Ovary (tissue), 3 donors: ENCODE data around the gene DHFR.

Experiments
- POLR2A ChIP-seq: fragments of 450-650 bp; IDR thresholded peaks from one replicate; pipeline ENCODE4 v1.6.1; 2017; ENCODE audit warnings: antibody characterized with exemption, mild to moderate bottlenecking, moderate library complexity
- TF ChIP-seq, protein P1 (sequence below), 3 donors: fragments of 450-650 bp in 2 of 3; fragments of 200-600 bp in 1 of 3; IDR thresholded peaks; one replicate each; pipeline versions ENCODE4 v1.5.1 to v1.8.0; 2016 to 2022; ENCODE audit warnings: antibody characterized with exemption in 3 of 3, mild to moderate bottlenecking in 1 of 3
- donor health status: DM: no; HTN: no; CAD: no.

DNA sequence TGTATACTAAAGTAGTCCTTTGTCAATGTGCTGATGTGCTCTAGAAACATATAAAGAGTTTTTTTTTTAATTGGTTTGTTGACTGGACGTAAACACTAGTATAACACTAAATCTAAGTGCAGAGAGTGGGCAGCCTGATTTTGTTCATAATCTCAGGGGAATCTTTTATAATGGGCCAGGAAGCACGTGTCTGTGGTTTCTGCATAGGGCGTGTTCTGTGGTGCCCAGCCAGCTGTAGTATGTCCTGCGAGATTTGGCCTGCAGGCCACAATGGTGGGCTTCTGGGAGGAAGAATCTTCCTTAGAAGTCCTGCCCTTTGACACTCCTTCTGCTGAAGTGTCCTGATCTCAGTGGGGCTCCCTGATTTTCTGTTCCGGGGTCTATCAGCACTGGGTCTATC is 49.0 kb upstream of the DHFR start:
- TF ChIP-seq, protein P1, sequence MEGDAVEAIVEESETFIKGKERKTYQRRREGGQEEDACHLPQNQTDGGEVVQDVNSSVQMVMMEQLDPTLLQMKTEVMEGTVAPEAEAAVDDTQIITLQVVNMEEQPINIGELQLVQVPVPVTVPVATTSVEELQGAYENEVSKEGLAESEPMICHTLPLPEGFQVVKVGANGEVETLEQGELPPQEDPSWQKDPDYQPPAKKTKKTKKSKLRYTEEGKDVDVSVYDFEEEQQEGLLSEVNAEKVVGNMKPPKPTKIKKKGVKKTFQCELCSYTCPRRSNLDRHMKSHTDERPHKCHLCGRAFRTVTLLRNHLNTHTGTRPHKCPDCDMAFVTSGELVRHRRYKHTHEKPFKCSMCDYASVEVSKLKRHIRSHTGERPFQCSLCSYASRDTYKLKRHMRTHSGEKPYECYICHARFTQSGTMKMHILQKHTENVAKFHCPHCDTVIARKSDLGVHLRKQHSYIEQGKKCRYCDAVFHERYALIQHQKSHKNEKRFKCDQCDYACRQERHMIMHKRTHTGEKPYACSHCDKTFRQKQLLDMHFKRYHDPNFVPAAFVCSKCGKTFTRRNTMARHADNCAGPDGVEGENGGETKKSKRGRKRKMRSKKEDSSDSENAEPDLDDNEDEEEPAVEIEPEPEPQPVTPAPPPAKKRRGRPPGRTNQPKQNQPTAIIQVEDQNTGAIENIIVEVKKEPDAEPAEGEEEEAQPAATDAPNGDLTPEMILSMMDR (IDR thresholded peaks at IDR 0.05), result no peak
- TF ChIP-seq POLR2A, result no peak
